ACC112 (cell line): Measurements from ENCODE around the gene LCN2.
"Not testable (repeated sequence)": the region's sequence is repeated elsewhere in the genome, so short reads cannot be mapped to it uniquely, and the experiment has no call there.

Experiments
- H2AFZ ChIP-seq: fragments of 200-600 bp; sonication (generic); one replicate; pipeline ENCODE4 v1.6.0; 2017; ENCODE audit warnings: antibody characterized with exemption, low read length; ENCODE audit not compliant: unreplicated experiment
- H3K27ac ChIP-seq: fragments of 200-600 bp; sonication (generic); 2 replicates; pipeline ENCODE4 v1.5.1; 2014; ENCODE audit warnings: low read depth, mild to moderate bottlenecking, antibody characterized with exemption, low read length, moderate library complexity
- H3K27me3 ChIP-seq: fragments of 200-600 bp; sonication (generic); 2 replicates; pipeline ENCODE4 v1.6.1; 2014; ENCODE audit warnings: mild to moderate bottlenecking, antibody characterized with exemption, low read length, moderate library complexity, mixed read lengths; ENCODE audit not compliant: insufficient read depth
- H3K36me3 ChIP-seq: fragments of 200-600 bp; sonication (generic); 2 replicates; pipeline ENCODE4 v1.6.1; 2016; ENCODE audit warnings: mild to moderate bottlenecking, antibody characterized with exemption, low read length, moderate library complexity, mixed read lengths; ENCODE audit not compliant: insufficient read depth
- H3K4me1 ChIP-seq: fragments of 200-600 bp; sonication (generic); one replicate; pipeline ENCODE4 v1.6.1; 2016; ENCODE audit warnings: low read length, mixed read lengths; ENCODE audit not compliant: insufficient read depth, unreplicated experiment, control insufficient read depth
- H3K4me3 ChIP-seq: fragments of 200-600 bp; sonication (generic); 2 replicates; pipeline ENCODE4 v1.5.1; 2014; ENCODE audit warnings: mild to moderate bottlenecking, low read depth, low read length
- H3K79me2 ChIP-seq: fragments of 200-600 bp; sonication (generic); one replicate; pipeline ENCODE4 v1.6.0; 2016; ENCODE audit warnings: low read length; ENCODE audit not compliant: control insufficient read depth, unreplicated experiment, insufficient read depth

The LCN2 gene

GRCh38 chr9:128129976-128130590 is 19.2 kb upstream of the LCN2 start:
- Histone ChIP-seq H3K4me1 (peaks cover 17% of the 10 kb centered on the region), H3K79me2 (peaks cover 16% of the 10 kb centered on the region), H3K27me3 (peaks cover 27% of the 10 kb centered on the region)
- H3K27ac ChIP-seq, H2AFZ ChIP-seq, H3K4me3 ChIP-seq, H3K36me3 ChIP-seq: not testable (repeated sequence)

GRCh38 chr9:128130651-128131050 is 18.6 kb upstream of the LCN2 start:
- peaks cover 13% of the 10 kb centered on the region for H3K79me2 ChIP-seq
- peaks cover 14% of the 10 kb centered on the region for H3K4me1 ChIP-seq
- not testable (repeated sequence) for H3K36me3 ChIP-seq, H3K4me3 ChIP-seq, H2AFZ ChIP-seq, H3K27ac ChIP-seq
- H3K27me3 ChIP-seq: peaks cover 27% of the 10 kb centered on the region

- peaks cover 27% of the 10 kb centered on the region for H3K27me3 ChIP-seq
- not testable (repeated sequence) for H3K79me2 ChIP-seq, H3K27ac ChIP-seq, H2AFZ ChIP-seq, H3K4me3 ChIP-seq, H3K4me1 ChIP-seq, H3K36me3 ChIP-seq
Observed at GRCh38 chr9:128131346-128131745, 17.9 kb upstream of the LCN2 start.

- H3K4me1 ChIP-seq, H2AFZ ChIP-seq, H3K36me3 ChIP-seq, H3K79me2 ChIP-seq, H3K27ac ChIP-seq, H3K4me3 ChIP-seq: not testable (repeated sequence)
- peaks cover 27% of the 10 kb centered on the region for H3K27me3 ChIP-seq
Observed at GRCh38 chr9:128132139-128132538, 17.1 kb upstream of the LCN2 start.

GRCh38 chr9:128135561-128135960 is 13.7 kb upstream of the LCN2 start:
- not testable (repeated sequence) for H3K4me1 ChIP-seq, H3K79me2 ChIP-seq
- peaks cover 27% of the 10 kb centered on the region for H3K27me3 ChIP-seq

GRCh38 chr9:128136816-128137793 is 12.1 kb upstream of the LCN2 start:
- H3K79me2 ChIP-seq: no peaks in the 10 kb centered on the region
- peaks cover 24% of the 10 kb centered on the region for H3K27me3 ChIP-seq
- H3K4me1 ChIP-seq: no peaks in the 10 kb centered on the region
- no peak overlapping the region for H3K27ac ChIP-seq
- no peaks in the 10 kb centered on the region for H3K36me3 ChIP-seq
- no peak overlapping the region for H3K4me3 ChIP-seq
- H2AFZ ChIP-seq: no peak overlapping the region

More at GRCh38 chr9:128135561-128135960, 13.7 kb upstream of the LCN2 start:
- H3K27ac ChIP-seq, H2AFZ ChIP-seq, H3K4me3 ChIP-seq, H3K36me3 ChIP-seq: not testable (repeated sequence)

- H3K36me3 ChIP-seq: no peaks in the 10 kb centered on the region
- no peak overlapping the region for H2AFZ ChIP-seq
- no peaks in the 10 kb centered on the region for H3K79me2 ChIP-seq
- no peak overlapping the region for H3K27ac ChIP-seq
- H3K4me1 ChIP-seq: no peaks in the 10 kb centered on the region
- peaks cover 16% of the 10 kb centered on the region for H3K27me3 ChIP-seq
- H3K4me3 ChIP-seq: no peak overlapping the region
Observed at GRCh38 chr9:128138001-128138400, 11.3 kb upstream of the LCN2 start.

- Histone ChIP-seq H3K79me2 (no peaks in the 10 kb centered on the region), H3K36me3 (no peaks in the 10 kb centered on the region), H3K27ac (no peak overlapping the region), H2AFZ (no peak overlapping the region), H3K4me1 (no peaks in the 10 kb centered on the region), H3K4me3 (no peak overlapping the region), H3K27me3 (peaks cover under 1% of the 10 kb centered on the region; the same call in 1 of the 2 replicates)
Observed at GRCh38 chr9:128139621-128140020, 9.6 kb upstream of the LCN2 start.

GRCh38 chr9:128141604-128142003 is 7.6 kb upstream of the LCN2 start:
- Histone ChIP-seq H2AFZ (no peak overlapping the region), H3K27ac (no peak overlapping the region), H3K27me3 (no peaks in the 10 kb centered on the region), H3K4me1 (no peaks in the 10 kb centered on the region), H3K36me3 (no peaks in the 10 kb centered on the region), H3K79me2 (no peaks in the 10 kb centered on the region), H3K4me3 (no peak overlapping the region)

GRCh38 chr9:128142061-128142460 is 7.2 kb upstream of the LCN2 start:
- no peaks in the 10 kb centered on the region for H3K79me2 ChIP-seq
- H3K36me3 ChIP-seq: no peaks in the 10 kb centered on the region
- H3K27ac ChIP-seq: no peak overlapping the region
- no peak overlapping the region for H2AFZ ChIP-seq
- H3K4me3 ChIP-seq: no peak overlapping the region
- H3K4me1 ChIP-seq: no peaks in the 10 kb centered on the region
- H3K27me3 ChIP-seq: no peaks in the 10 kb centered on the region

GRCh38 chr9:128142596-128142995 is 6.7 kb upstream of the LCN2 start:
- no peak overlapping the region for H2AFZ ChIP-seq
- no peaks in the 10 kb centered on the region for H3K79me2 ChIP-seq
- H3K4me1 ChIP-seq: no peaks in the 10 kb centered on the region
- no peaks in the 10 kb centered on the region for H3K36me3 ChIP-seq
- no peaks in the 10 kb centered on the region for H3K27me3 ChIP-seq
- no peak overlapping the region for H3K27ac ChIP-seq
- no peak overlapping the region for H3K4me3 ChIP-seq
